Mammary epithelial cell (primary cell): ENCODE data around the gene CNOT2.

Source experiments
- CTCF ChIP-seq, 2 donors: IDR thresholded peaks in 1 of 2; conservative IDR thresholded peaks in 1 of 2; 2 replicates each; pipeline ENCODE4 v1.5.1; 2011 to 2012; ENCODE audit warnings: inconsistent platforms in 2 of 2, low read length in 2 of 2, mild to moderate bottlenecking in 2 of 2, control low read depth in 1 of 2, low read depth in 1 of 2; ENCODE audit not compliant: insufficient read depth in 1 of 2; ENCODE audit errors: extremely low read depth in 1 of 2
- EZH2 ChIP-seq: IDR thresholded peaks from 2 replicates; pipeline ENCODE4 v1.6.1; 2012; ENCODE audit warnings: low read length, inconsistent platforms, borderline replicate concordance

DNA sequence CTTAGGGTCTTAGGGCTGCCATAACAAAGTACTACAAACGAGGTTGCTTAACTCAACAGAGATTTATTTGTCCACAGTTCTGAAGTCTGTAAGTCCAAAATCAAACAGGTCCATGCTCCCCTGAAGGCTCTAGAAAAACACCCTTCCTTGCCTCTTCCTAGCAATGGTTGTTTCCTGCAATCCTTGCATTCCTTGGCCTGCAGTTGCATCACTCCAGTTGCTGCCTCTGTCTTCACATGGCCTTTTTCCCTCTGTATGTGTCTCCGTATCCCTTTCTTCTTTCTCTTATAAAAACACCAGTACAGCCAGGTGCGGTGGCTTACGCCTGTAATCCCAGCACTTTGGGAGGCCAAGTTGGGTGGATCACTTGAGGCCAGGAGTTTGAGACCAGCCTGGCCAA lies 140.3 kb downstream of the CNOT2 start:
- TF ChIP-seq CTCF (conservative IDR thresholded peaks at IDR 0.05 in 1 of 2, IDR thresholded peaks at IDR 0.05 in 1 of 2; ENCODE audit: extremely low read depth in 1 of 2, insufficient read depth in 1 of 2, low read depth in 1 of 2, low read length in 2 of 2), result no peak
- TF ChIP-seq EZH2, result no peak
